HG03039 (cell line): Measurements from ENCODE around the gene TATDN2.
"Not testable (repeated sequence)": the region's sequence is repeated elsewhere in the genome, so short reads cannot be mapped to it uniquely, and the experiment has no call there.

ENCODE experiments used
- ATAC-seq: cut with Tn5 transposase; IDR thresholded peaks from one replicate; pipeline ENCODE4 v1.9.1; 2021; ENCODE audit warnings: mild to moderate bottlenecking, moderate library complexity; ENCODE audit not compliant: unreplicated experiment

TATDN2 gene

GRCh38 chr3:10289787-10290355 is 41.6 kb downstream of the TATDN2 start:
- ATAC-seq = no peak

GRCh38 chr3:10290481-10291176 is 42.4 kb downstream of the TATDN2 start:
- ATAC-seq = no peak

- ATAC-seq = no peak
These were observed 43.4 kb downstream of the TATDN2 start for GRCh38 chr3:10291641-10292040.

GRCh38 chr3:10292505-10293419 is 44.5 kb downstream of the TATDN2 start, which contains the start of gene GHRL:
Gene GHRL, minus strand, starts transcription at chr3:10292947. Its CDS starts 2,767 bp downstream, at chr3:10290180.
- peak; percentile 81 for ATAC-seq

GRCh38 chr3:10294030-10294586 is 45.8 kb downstream of the TATDN2 start:
- ATAC-seq = no peak

GRCh38 chr3:10298064-10298463 is 49.8 kb downstream of the TATDN2 start:
- not testable (repeated sequence) for ATAC-seq

GRCh38 chr3:10299175-10299574 is 50.9 kb downstream of the TATDN2 start:
- no peak for ATAC-seq

GRCh38 chr3:10299679-10300078 is 51.4 kb downstream of the TATDN2 start:
- no peak for ATAC-seq

GRCh38 chr3:10300087-10300486 is 51.8 kb downstream of the TATDN2 start:
- ATAC-seq = no peak

GRCh38 chr3:10303105-10303504 is 54.8 kb downstream of the TATDN2 start:
- no peak for ATAC-seq

GRCh38 chr3:10303785-10304184 is 55.5 kb downstream of the TATDN2 start:
- ATAC-seq = no peak

GRCh38 chr3:10304905-10305304 is 56.6 kb downstream of the TATDN2 start:
- no peak for ATAC-seq

- no peak for ATAC-seq
These were observed 57.2 kb downstream of the TATDN2 start for GRCh38 chr3:10305331-10305902.

GRCh38 chr3:10306156-10306555 is 57.9 kb downstream of the TATDN2 start:
- no peak for ATAC-seq

GRCh38 chr3:10308678-10309077 is 60.4 kb downstream of the TATDN2 start:
- no peak for ATAC-seq

- ATAC-seq = no peak
These were observed 61.5 kb downstream of the TATDN2 start for GRCh38 chr3:10309736-10310135.

GRCh38 chr3:10310578-10310977 is 62.3 kb downstream of the TATDN2 start:
- no peak for ATAC-seq

- no peak for ATAC-seq
These were observed 63.5 kb downstream of the TATDN2 start for GRCh38 chr3:10311710-10312109.

GRCh38 chr3:10312391-10312790 is 64.1 kb downstream of the TATDN2 start:
- no peak for ATAC-seq

- ATAC-seq = no peak
These were observed 64.6 kb downstream of the TATDN2 start for GRCh38 chr3:10312861-10313260.

- no peak for ATAC-seq
These were observed 66.8 kb downstream of the TATDN2 start for GRCh38 chr3:10315101-10315500.
